Bronchus fibroblast of lung (primary cell): ENCODE measurements around the gene NTS. TPM values are rescaled to one million over a fixed set of nuclear protein-coding genes. Genes with fewer than 3 reads are reported as not detected.

Experiments used
- total RNA-seq: library from RNA; depleted of rRNA; stranded (reverse); fragments of >200 nt; gene quantifications from 2 replicates; pipeline ENCODE4 v1.2.3, GENCODE V29; 2015

Gene NTS, protein sequence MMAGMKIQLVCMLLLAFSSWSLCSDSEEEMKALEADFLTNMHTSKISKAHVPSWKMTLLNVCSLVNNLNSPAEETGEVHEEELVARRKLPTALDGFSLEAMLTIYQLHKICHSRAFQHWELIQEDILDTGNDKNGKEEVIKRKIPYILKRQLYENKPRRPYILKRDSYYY
- not detected in 2 replicates for total RNA-seq

DNA sequence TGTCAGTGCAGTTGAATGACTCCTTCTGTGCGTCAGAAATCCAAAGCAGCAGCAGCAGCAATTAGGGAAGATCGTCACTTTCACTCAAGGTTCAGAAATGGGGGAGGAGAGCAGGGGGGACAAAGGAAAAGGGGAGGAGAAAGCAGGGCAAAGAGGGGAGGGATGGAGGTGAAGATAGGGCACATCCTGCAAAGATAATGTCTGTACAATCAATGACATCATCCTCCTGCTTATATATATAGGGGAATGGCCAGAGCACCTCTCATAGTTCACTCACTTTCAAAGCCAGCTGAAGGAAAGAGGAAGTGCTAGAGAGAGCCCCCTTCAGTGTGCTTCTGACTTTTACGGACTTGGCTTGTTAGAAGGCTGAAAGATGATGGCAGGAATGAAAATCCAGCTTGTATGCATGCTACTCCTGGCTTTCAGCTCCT lies at the start of gene NTS:
NTS (plus strand) TSS at position 265 of the 431 bp plus-strand sequence; CDS start at position 374, 109 bp downstream.

DNA sequence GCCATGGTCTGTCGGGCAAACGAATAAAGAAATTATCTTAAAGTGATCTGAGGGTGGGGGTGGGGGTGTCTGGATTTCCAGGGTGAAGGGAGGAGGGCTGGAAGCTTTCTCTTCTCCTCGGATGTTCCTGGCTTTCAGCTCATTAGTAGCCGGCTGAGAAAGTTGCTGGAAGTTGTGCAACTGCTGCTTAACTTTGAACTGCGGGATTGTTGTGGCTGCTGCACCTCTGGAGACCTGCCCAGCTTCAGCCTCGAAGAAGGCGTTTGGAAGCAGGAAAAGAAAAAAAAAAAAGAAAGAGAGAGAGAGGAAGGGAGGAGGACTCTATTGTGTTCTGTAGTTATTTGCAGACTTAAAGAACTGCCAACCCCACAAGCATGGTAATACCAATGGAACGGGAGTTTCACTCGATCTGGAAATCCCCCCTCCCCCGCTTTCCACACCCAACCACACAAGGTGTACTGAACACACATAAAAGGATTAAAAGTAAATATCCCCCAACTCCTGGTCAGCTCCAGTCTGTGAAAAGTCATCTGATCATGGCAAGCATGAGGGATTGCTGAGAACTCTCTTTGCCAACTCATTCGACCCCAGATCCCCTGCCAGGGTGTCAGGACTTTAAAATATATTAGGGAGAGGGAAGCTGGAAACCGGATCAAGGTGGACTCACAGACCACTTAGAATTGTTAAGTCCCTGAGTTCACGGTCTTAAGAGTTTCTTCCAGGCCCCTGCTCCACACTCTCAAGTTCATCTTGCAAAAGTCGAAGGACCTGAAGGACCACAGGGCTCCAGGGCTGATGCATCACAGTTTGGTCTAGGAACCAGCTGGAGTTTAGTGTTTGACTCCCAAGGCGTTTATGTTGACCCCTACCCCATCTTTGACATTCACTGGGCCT lies 37.7 kb upstream of the NTS start, which contains the start of gene RASSF9:
RASSF9 (minus strand) TSS at position 213 of the 894 bp plus-strand sequence; CDS start at position 5, 208 bp downstream.

Other genes starting within 250 kb of the NTS start
- under 0.01 TPM in 2 replicates for gene RASSF9, start 37.9 kb upstream of the NTS start, total RNA-seq